Measurements from ENCODE around the gene CPB1. TPM values are rescaled to one million over a fixed set of nuclear protein-coding genes. Genes with fewer than 3 reads are reported as not detected.

Gene CPB1
- total and polyA plus RNA-seq, 8 donors, result 0.39 to 0.93 (median 0.48) TPM; not detected in 2

DNA sequence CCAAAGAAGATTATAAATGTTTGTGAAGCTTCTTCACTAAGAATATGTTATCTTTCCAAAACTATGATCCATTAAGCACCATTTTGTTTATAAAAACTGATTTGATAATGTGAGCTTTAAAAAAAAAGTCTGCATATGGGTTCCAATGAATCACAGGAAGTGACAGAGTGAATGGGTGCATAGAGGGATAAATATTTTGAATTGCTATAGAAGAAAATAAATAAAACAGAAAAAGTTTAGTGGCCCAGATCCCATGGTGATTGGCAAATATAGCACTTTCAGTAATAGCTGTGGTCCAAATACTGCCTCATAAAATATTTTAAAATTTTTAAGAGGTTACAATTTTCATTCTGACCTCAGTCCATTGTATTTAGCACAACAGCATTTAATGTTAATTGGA, 56.6 kb downstream of the CPB1 start:
- ATAC-seq, result no peak
- no peaks in the 10 kb centered on the region for H3K9me3 ChIP-seq
- no peak overlapping the region for H3K4me3 ChIP-seq
- H3K27me3 ChIP-seq, result no peaks in the 10 kb centered on the region
- DNase-seq, result no peak
- TF ChIP-seq, protein P1, sequence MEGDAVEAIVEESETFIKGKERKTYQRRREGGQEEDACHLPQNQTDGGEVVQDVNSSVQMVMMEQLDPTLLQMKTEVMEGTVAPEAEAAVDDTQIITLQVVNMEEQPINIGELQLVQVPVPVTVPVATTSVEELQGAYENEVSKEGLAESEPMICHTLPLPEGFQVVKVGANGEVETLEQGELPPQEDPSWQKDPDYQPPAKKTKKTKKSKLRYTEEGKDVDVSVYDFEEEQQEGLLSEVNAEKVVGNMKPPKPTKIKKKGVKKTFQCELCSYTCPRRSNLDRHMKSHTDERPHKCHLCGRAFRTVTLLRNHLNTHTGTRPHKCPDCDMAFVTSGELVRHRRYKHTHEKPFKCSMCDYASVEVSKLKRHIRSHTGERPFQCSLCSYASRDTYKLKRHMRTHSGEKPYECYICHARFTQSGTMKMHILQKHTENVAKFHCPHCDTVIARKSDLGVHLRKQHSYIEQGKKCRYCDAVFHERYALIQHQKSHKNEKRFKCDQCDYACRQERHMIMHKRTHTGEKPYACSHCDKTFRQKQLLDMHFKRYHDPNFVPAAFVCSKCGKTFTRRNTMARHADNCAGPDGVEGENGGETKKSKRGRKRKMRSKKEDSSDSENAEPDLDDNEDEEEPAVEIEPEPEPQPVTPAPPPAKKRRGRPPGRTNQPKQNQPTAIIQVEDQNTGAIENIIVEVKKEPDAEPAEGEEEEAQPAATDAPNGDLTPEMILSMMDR (IDR thresholded peaks at IDR 0.05), result no peak
- H3K4me1 ChIP-seq, result no peaks in the 10 kb centered on the region
- H3K36me3 ChIP-seq, result no peaks in the 10 kb centered on the region
- intact Hi-C loops (cut with DNase I), result no loop called here
- no peak overlapping the region for H3K27ac ChIP-seq

DNA sequence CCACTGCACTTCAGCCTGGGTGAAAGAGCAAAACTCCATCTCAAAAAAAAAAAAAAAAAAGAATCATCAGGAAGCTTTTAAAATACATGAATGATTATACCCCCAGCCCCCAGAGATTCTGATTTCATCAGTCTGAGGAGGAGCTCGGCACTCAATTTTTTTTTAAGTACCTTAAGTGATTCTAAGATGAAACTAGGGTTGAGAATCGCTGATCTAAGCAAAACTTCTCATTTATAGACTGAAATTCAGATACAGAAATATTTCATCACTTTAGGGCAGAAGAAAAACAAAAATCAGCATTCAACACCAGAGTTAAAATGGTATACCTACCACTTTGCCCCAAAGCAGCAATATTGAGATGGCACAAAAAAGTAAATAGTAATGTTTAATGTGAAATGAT, 62.2 kb downstream of the CPB1 start:
- no peak overlapping the region for H3K27ac ChIP-seq
- TF ChIP-seq, protein P1 (IDR thresholded peaks at IDR 0.05), result no peak
- DNase-seq (no peak), ATAC-seq (no peak)
- intact Hi-C loops (cut with DNase I), result no loop called here
- H3K4me3 ChIP-seq, result no peak overlapping the region
- H3K36me3 ChIP-seq, result no peaks in the 10 kb centered on the region
- no peaks in the 10 kb centered on the region for H3K27me3 ChIP-seq
- H3K4me1 ChIP-seq, result no peaks in the 10 kb centered on the region
- no peaks in the 10 kb centered on the region for H3K9me3 ChIP-seq

DNA sequence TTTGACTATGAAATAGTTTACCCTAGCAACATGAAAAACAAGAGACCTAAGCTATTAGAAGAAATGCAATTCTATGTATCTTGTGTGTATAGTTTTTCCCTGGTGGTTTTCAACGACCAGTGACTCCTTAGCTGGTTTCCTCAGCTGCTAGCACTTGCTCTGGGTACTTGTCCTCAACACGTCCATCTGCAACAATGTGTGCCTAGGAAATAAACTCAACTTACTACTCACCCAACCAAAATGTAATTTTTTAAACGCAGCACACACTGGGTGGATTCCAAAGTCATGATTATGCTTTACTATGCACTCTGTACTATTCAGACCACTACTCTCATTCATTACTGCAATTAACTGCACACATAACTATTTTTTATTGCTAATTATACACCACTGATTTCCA, 68.5 kb downstream of the CPB1 start:
- H3K4me1 ChIP-seq, result no peaks in the 10 kb centered on the region
- ATAC-seq (no peak), DNase-seq (no peak)
- H3K4me3 ChIP-seq, result no peak overlapping the region
- H3K27ac ChIP-seq, result no peak overlapping the region
- intact Hi-C loops (cut with DNase I), result no loop called here
- no peaks in the 10 kb centered on the region for H3K9me3 ChIP-seq
- TF ChIP-seq, protein P1 (IDR thresholded peaks at IDR 0.05), result no peak
- no peaks in the 10 kb centered on the region for H3K36me3 ChIP-seq
- no peaks in the 10 kb centered on the region for H3K27me3 ChIP-seq

DNA sequence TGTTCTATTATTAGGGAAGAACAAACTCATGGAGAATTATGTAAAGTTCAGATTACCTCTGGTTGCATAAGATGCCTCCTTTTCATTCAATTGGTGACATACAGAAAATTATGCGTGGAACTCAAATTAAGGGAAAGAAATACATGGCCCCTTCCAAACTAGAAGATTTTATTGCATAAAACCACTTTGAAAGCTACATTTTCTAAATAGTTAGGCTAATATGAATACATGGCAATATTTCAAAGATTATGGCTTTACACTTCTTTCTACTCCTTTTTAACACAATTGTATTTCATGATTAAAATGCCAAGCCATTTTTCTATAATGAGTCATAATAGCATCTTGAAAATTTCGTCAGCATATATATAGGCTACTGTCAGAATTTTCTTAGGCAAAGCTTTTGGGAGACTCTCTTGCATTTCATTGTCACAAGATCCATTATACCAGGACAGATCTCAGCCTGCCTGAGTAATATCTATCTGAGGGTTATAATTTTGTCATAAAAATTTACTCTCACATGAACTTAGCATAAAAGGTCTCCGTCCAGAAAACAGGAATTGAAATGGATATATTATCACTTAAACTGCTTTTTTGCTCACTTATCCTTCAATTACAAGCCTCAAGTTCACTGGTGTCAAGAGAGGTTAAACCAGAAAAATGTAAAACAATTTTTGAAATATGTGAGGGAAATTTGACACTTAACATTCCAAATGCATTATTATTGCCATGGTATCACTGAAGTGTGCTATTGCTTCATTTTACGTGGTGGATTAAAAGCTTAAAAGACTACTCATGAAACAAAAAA, 74.6 kb downstream of the CPB1 start:
- H3K27ac ChIP-seq, result no peak overlapping the region
- intact Hi-C loops (cut with DNase I), result no loop called here
- no peaks in the 10 kb centered on the region for H3K4me1 ChIP-seq
- H3K27me3 ChIP-seq, result no peaks in the 10 kb centered on the region
- no peak overlapping the region for H3K4me3 ChIP-seq
- H3K36me3 ChIP-seq, result no peaks in the 10 kb centered on the region
- DNase-seq, result peak in 1 of 4 donors; percentile 6
- H3K9me3 ChIP-seq, result no peaks in the 10 kb centered on the region
- peak; percentile 40 for ATAC-seq
- TF ChIP-seq, protein P1 (IDR thresholded peaks at IDR 0.05), result no peak

DNA sequence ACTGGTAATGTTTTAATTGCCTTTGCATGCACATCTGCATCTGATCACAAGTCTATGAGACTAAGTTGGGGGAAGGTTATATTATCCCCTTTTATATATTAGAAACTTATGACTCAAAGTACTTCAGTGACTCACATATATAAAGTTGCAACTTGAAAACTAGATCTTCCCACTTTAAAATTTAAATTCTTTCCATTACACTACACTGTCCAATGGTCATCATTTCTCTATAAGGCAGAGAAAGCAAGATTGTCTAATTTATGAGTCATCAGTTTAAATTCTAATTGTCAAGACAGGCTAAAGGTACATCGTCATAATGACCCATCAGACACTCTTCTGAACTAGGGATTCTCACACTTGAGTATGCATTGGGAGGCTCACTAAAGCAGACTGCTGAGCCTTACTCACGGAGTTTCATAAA, 75.4 kb downstream of the CPB1 start:
- TF ChIP-seq, protein P1 (IDR thresholded peaks at IDR 0.05), result no peak
- intact Hi-C loops (cut with DNase I), result no loop called here
- no peak for ATAC-seq

More for the DNA sequence above, 75.4 kb downstream of the CPB1 start:
- Histone ChIP-seq H3K4me3 (no peak overlapping the region), H3K4me1 (no peaks in the 10 kb centered on the region), H3K27ac (no peak overlapping the region), H3K9me3 (no peaks in the 10 kb centered on the region), H3K36me3 (no peaks in the 10 kb centered on the region), H3K27me3 (no peaks in the 10 kb centered on the region)
- DNase-seq, result no peak
